GF-D8 (cell line): ENCODE measurements around the gene PZP.
"Not testable (repeated sequence)": the region's sequence is repeated elsewhere in the genome, so short reads cannot be mapped to it uniquely, and the experiment has no call there.

ENCODE experiments used
- DNase-seq: peaks from one replicate; lab custom pipeline; 2025; lab: John Stamatoyannopoulos, UW

Gene PZP

GRCh38 chr12:9208229-9208628, at the start of gene PZP:
PZP (minus strand) TSS chr12:9208395; CDS start chr12:9208341, 54 bp downstream.
- no peak for DNase-seq

- DNase-seq = no peak
Measured at GRCh38 chr12:9256758-9257405, 48.7 kb upstream of the PZP start.

GRCh38 chr12:9256341-9256740, 48.1 kb upstream of the PZP start:
- DNase-seq = no peak

- DNase-seq = no peak
Measured at GRCh38 chr12:9255837-9256236, 47.6 kb upstream of the PZP start.

- DNase-seq = no peak
Measured at GRCh38 chr12:9253464-9253863, 45.3 kb upstream of the PZP start.

- not testable (repeated sequence) for DNase-seq
Measured at GRCh38 chr12:9252791-9253190, 44.6 kb upstream of the PZP start.

GRCh38 chr12:9252256-9252655, 44.1 kb upstream of the PZP start:
- no peak for DNase-seq

GRCh38 chr12:9248435-9248834, 40.2 kb upstream of the PZP start:
- DNase-seq = no peak

- no peak for DNase-seq
Measured at GRCh38 chr12:9244894-9245293, 36.7 kb upstream of the PZP start.

GRCh38 chr12:9243999-9244649, 35.9 kb upstream of the PZP start:
- no peak for DNase-seq

GRCh38 chr12:9241301-9241700, 33.1 kb upstream of the PZP start:
- no peak for DNase-seq

GRCh38 chr12:9240776-9241175, 32.6 kb upstream of the PZP start:
- no peak for DNase-seq

- not testable (repeated sequence) for DNase-seq
Measured at GRCh38 chr12:9240004-9240635, 31.9 kb upstream of the PZP start.

- DNase-seq = no peak
Measured at GRCh38 chr12:9237286-9237685, 29.1 kb upstream of the PZP start.

- DNase-seq = no peak
Measured at GRCh38 chr12:9235519-9235918, 27.3 kb upstream of the PZP start.

- DNase-seq = no peak
Measured at GRCh38 chr12:9227950-9228349, 19.8 kb upstream of the PZP start.

- no peak for DNase-seq
Measured at GRCh38 chr12:9223830-9224229, 15.6 kb upstream of the PZP start.

- DNase-seq = no peak
Measured at GRCh38 chr12:9221483-9221882, 13.3 kb upstream of the PZP start.

GRCh38 chr12:9221011-9221410, 12.8 kb upstream of the PZP start:
- not testable (repeated sequence) for DNase-seq

- no peak for DNase-seq
Measured at GRCh38 chr12:9214534-9214933, 6.3 kb upstream of the PZP start.

GRCh38 chr12:9211687-9212086, 3.5 kb upstream of the PZP start:
- no peak for DNase-seq

GRCh38 chr12:9204380-9204779, 3.8 kb downstream of the PZP start:
- no peak for DNase-seq

GRCh38 chr12:9198012-9198411, 10.2 kb downstream of the PZP start:
- DNase-seq = no peak
